Mucosa of rectum (tissue), 2 donors: Measurements from ENCODE around the gene CERS6.

Experiments
- H3K27ac ChIP-seq, 2 donors: one replicate each; pipeline ENCODE4 v1.7.0; 2013; ENCODE audit warnings: inconsistent platforms in 2 of 2, low read depth in 2 of 2, low read length in 2 of 2
- H3K27me3 ChIP-seq, 2 donors: one replicate each; pipeline ENCODE4 v1.7.0; 2013; ENCODE audit warnings: low read length in 2 of 2; ENCODE audit not compliant: control insufficient read depth in 2 of 2, insufficient read depth in 2 of 2
- H3K36me3 ChIP-seq, 2 donors: one replicate each; pipeline ENCODE4 v1.7.0; 2013; ENCODE audit warnings: low read length in 2 of 2; ENCODE audit not compliant: control insufficient read depth in 2 of 2, insufficient read depth in 2 of 2
- H3K4me1 ChIP-seq, 2 donors: one replicate each; pipeline ENCODE4 v1.7.0; 2013; ENCODE audit warnings: low read length in 2 of 2, mild to moderate bottlenecking in 1 of 2; ENCODE audit not compliant: control insufficient read depth in 2 of 2, insufficient read depth in 2 of 2
- H3K4me3 ChIP-seq, 2 donors: one replicate each; pipeline ENCODE4 v1.7.0; 2013; ENCODE audit warnings: low read length in 2 of 2
- H3K9ac ChIP-seq, 2 donors: one replicate each; pipeline ENCODE4 v1.7.0; 2013; ENCODE audit warnings: low read length in 2 of 2, low read depth in 1 of 2, mild to moderate bottlenecking in 1 of 2
- H3K9me3 ChIP-seq, 2 donors: one replicate each; pipeline ENCODE4 v1.7.0; 2013; ENCODE audit warnings: low read length in 2 of 2; ENCODE audit not compliant: control insufficient read depth in 2 of 2
- donor health status: healthy.
- donor health status: Normal muscosa, but diverticular disease.

Gene CERS6

DNA sequence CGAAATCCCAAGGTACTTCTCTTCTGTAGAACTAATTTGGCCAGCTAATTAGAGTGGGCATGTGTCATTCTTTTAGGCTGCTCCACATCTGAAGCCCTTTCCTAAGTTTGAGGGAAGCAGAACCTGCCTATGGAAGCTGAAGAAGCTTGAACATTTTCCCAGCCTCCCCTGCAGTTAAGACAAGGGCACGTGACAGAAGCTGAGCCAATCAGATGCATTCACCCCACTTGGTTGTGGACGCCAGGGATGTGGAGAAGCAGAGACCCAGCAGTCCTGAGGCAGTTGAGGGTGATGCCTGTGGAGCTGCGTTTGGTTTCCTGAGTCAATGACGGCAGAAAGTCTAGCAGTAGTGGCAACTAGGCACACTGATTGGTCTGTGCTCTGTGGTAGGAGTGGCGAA is 26.1 kb upstream of the CERS6 start:
- no peaks in the 10 kb centered on the region for H3K9me3 ChIP-seq
- H3K36me3 ChIP-seq: no peaks in the 10 kb centered on the region
- H3K27me3 ChIP-seq: no peaks in the 10 kb centered on the region
- H3K4me3 ChIP-seq: no peak overlapping the region
- no peak overlapping the region for H3K9ac ChIP-seq
- H3K27ac ChIP-seq: no peak overlapping the region
- H3K4me1 ChIP-seq: peaks cover 3 to 4% of the 10 kb centered on the region in 2 donors

DNA sequence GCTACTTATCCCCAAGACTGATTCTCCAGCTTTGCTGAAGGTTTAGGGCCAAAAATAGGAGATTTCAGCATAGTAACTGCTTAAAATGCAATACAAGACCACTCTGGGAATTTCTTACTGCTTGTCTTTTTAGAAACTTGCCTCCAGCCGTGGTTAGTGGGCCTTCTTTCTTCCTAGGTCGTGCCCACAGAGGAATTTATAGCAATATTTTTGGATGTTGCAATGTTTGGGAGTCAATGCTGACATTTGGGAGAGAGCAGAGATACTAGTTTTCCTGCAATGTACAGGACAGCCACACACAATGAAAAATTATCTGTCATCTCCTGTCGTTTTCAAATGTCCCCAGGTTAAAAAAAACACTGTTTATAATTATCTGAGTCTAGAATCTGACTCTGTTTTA is 25.6 kb upstream of the CERS6 start:
- Histone ChIP-seq H3K9me3 (no peaks in the 10 kb centered on the region), H3K4me1 (peaks cover 3 to 4% of the 10 kb centered on the region in 2 donors), H3K4me3 (no peak overlapping the region), H3K9ac (no peak overlapping the region), H3K27me3 (no peaks in the 10 kb centered on the region), H3K36me3 (no peaks in the 10 kb centered on the region), H3K27ac (no peak overlapping the region)

DNA sequence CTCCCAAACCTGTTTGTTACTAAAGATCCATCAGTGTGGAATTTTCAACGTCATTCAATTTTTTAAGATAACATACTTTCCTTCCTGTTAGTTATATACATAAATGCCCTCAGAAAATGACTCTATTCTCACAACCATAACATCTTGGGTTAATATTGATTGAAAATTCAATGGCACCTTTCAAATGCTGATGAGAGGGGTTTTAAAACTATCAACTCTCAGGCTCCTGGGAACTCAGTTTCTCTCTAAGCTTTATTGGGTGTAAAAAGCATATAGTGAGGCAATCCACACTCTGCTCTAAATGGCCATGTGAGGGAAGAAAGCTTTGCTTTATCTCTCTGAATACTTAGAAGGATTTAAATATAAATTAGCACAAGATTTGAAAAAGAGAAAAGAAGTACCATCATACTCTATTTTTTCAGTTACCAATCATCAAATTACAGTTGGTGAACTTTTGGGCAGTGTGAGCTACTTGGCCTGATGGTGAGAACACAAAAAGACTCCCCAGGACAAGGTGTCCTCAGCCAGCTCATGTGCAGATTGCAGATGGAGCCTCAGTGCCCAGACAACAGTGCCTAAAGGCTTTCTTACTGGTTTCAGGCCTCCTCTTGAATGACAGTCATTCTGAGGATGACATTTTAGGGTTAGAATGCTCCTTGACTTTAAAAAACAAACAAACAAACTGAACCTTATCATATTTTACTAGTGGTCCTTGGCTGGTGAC is 24.6 kb upstream of the CERS6 start:
- Histone ChIP-seq H3K9ac (no peak overlapping the region), H3K4me1 (peaks cover 3 to 4% of the 10 kb centered on the region in 2 donors), H3K27ac (no peak overlapping the region), H3K27me3 (no peaks in the 10 kb centered on the region), H3K4me3 (no peak overlapping the region), H3K9me3 (no peaks in the 10 kb centered on the region), H3K36me3 (no peaks in the 10 kb centered on the region)

DNA sequence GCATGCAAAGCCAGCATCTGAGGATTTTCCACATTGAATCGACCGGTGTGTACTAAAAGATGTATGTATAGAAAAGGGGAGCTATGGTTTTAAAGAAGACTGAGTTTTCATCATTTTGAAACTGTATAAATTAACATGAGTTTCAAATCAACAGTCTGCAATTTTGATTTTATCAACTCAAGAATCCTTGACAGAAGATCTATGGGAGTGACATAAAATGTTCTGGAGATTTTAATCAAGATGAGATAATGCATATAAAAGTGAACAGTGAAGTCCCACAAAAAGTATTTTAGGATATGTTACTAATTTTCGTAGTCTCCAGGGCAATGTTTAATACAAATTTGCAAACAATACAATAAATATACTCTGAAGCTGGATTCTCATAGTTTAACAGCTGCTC is 24.0 kb upstream of the CERS6 start:
- Histone ChIP-seq H3K27me3 (no peaks in the 10 kb centered on the region), H3K9ac (no peak overlapping the region), H3K27ac (no peak overlapping the region), H3K4me1 (peaks cover 3 to 4% of the 10 kb centered on the region in 2 donors), H3K4me3 (no peak overlapping the region), H3K36me3 (no peaks in the 10 kb centered on the region), H3K9me3 (no peaks in the 10 kb centered on the region)

DNA sequence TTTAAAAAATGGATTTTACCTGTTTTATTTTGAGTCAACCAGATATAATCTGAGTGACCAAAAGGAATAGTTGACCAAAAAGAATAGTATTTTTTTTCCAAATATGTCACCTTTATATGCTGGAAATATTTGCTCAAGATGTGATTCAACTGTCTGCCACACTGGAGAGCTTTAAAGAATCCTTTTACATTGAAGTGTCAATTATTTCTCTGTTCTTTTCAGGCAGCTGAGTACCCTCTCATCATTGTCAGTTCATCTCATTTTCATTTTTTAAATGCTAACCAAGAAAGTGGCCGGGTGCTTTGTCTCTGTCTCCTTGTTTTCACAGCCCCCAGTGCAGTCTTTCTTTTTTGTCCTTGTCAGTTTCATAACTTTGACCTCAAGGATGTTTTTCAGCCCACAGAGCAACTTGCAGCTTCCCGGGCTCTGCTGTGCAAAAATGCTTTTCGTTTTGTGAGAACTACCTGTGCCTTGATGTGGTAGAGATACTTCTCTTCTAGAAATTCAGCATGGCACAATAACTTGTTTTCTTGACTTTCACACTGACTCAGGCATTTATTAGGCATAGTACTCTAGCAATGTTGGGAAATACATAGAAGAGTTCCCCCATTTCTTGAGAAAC is 23.4 kb upstream of the CERS6 start:
- Histone ChIP-seq H3K27ac (no peak overlapping the region), H3K9me3 (no peaks in the 10 kb centered on the region), H3K27me3 (no peaks in the 10 kb centered on the region)

DNA sequence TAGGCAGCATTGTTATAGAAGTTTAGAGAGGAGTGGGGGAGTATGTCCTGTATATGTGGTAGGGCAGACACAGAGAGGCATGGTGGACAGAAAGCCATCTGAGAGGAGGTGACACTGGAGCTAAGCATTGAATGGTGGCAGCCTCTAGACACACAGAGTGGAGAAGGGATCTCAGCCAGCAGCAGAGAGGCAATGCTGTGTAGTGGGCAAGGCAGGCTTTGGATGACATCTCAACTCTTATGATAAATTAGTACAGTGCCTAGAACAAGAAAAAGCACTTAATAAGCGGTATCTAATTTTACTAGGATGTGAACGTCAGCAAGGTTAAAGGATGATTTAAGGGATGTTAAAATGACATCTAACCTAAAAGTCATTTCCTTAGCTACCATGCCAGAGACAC is 22.5 kb upstream of the CERS6 start:
- no peaks in the 10 kb centered on the region for H3K27me3 ChIP-seq
- no peak overlapping the region for H3K9ac ChIP-seq
- H3K36me3 ChIP-seq: no peaks in the 10 kb centered on the region
- H3K4me3 ChIP-seq: no peak overlapping the region
- no peaks in the 10 kb centered on the region for H3K9me3 ChIP-seq
- H3K4me1 ChIP-seq: peaks cover 3 to 4% of the 10 kb centered on the region in 2 donors
- H3K27ac ChIP-seq: no peak overlapping the region

More for the DNA sequence above, 23.4 kb upstream of the CERS6 start:
- H3K4me1 ChIP-seq: peaks cover 3 to 4% of the 10 kb centered on the region in 2 donors
- H3K9ac ChIP-seq: no peak overlapping the region
- no peak overlapping the region for H3K4me3 ChIP-seq
- H3K36me3 ChIP-seq: no peaks in the 10 kb centered on the region

DNA sequence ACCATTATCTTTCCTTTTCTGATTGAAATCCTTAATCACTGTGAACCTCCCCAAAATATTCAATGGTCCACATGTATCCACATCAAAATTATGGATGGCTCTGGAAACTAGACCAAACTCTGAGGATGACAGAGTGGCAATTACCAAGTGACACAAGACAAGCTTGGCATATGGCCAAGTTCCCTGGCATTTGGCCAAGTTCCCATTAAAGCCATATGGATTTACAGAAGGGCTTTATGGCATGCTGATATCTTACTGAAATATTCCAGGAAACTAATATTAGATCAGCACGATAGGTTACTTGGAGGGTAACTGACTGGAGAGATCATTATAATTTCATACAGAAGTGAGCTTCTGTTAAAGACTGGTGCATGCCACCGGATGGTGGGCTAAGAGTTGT is 21.9 kb upstream of the CERS6 start:
- H3K9ac ChIP-seq: no peak overlapping the region
- H3K27me3 ChIP-seq: no peaks in the 10 kb centered on the region
- no peak overlapping the region for H3K27ac ChIP-seq
- H3K4me1 ChIP-seq: peaks cover 3 to 4% of the 10 kb centered on the region in 2 donors
- H3K36me3 ChIP-seq: no peaks in the 10 kb centered on the region
- no peaks in the 10 kb centered on the region for H3K9me3 ChIP-seq
- H3K4me3 ChIP-seq: no peak overlapping the region

DNA sequence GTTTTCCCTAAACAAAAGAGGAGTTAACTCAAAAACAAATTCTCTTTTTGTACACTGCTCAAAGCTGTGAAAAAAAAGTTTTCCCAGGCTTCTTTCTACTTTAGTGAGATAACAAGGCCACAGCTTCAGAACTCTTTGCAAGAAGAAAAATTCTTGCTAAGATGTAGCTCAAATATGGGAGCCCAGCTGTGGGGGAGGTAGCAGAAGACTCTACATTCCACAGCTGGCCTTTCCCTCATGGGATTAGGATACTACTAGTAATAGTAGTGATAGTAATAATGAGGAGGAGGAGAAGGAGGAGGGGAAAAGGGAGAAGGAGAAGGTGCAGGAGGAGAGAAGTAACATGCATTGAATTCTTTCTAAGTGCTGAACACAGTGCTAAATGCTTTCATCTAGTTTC is 19.2 kb upstream of the CERS6 start:
- Histone ChIP-seq H3K4me3 (no peak overlapping the region), H3K36me3 (no peaks in the 10 kb centered on the region), H3K9me3 (no peaks in the 10 kb centered on the region), H3K9ac (no peak overlapping the region), H3K27me3 (no peaks in the 10 kb centered on the region), H3K4me1 (peaks cover 3 to 4% of the 10 kb centered on the region in 2 donors), H3K27ac (no peak overlapping the region)

DNA sequence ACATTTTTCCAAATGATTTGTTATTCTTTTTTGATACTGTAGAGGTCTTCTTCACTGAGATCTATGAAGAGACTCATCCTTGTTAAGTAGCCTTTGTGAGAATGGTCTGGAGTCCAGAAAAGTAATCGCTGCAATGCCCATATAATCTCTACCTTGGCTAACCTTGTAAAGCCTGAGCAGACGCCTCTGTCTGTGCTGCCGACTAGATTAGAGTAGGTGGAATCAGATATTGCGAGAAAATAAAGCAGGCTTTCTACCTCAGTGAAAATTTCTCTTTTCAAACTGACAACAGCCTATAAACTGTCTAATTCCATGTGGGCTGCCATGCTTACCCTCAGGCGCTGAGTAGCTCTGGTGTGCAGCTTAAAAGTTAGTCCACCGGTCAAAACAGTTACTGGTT is 17.5 kb upstream of the CERS6 start:
- H3K27ac ChIP-seq: no peak overlapping the region
- no peaks in the 10 kb centered on the region for H3K27me3 ChIP-seq
- no peak overlapping the region for H3K4me3 ChIP-seq
- peaks cover 3 to 4% of the 10 kb centered on the region in 2 donors for H3K4me1 ChIP-seq
- no peaks in the 10 kb centered on the region for H3K36me3 ChIP-seq
- no peak overlapping the region for H3K9ac ChIP-seq
- no peaks in the 10 kb centered on the region for H3K9me3 ChIP-seq

DNA sequence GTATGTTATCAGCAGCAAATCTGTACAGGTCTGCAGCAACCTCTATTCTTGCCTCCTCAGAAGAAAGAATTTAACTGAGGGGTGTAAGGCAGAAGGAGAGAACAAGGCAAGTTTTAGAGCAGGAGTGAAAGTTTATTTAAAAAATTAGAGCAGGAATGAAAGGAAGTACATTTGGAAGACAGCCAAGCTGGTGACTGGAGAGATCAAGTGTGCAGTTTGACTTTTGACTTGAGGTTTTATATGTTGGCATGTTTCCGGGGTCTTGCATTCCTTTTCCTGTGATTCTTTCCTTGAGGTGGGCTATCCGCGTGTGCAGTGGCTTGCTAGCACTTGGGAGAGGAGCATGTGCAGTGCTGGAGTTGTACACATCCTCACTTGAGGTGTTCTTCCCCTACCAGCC is 16.5 kb upstream of the CERS6 start:
- Histone ChIP-seq H3K4me3 (no peak overlapping the region), H3K9ac (no peak overlapping the region), H3K27ac (no peak overlapping the region), H3K36me3 (no peaks in the 10 kb centered on the region), H3K27me3 (no peaks in the 10 kb centered on the region), H3K9me3 (no peaks in the 10 kb centered on the region), H3K4me1 (peaks cover 0 to under 1% of the 10 kb centered on the region in 2 donors)
